Measurements from ENCODE around the gene HSF5.

Gene HSF5

GRCh38 chr17:58375256-58375655, 113.0 kb downstream of the HSF5 start:
- Histone ChIP-seq H3K4me3 (replicated peaks; ENCODE audit: insufficient read depth, low read length) (no peak overlapping the region), H3K27ac (replicated peaks) (no peak overlapping the region), H3K27me3 (ENCODE audit: insufficient read depth, poor library complexity, severe bottlenecking) (no peaks in the 10 kb centered on the region)
- no peak for DNase-seq (ENCODE audit: low read depth in 1 of 2, low spot score in 1 of 2)
- TF ChIP-seq POLR2AphosphoS5 (IDR thresholded peaks at IDR 0.05; ENCODE audit: low read depth) (no peak), SPI1 (IDR thresholded peaks at IDR 0.05; ENCODE audit: borderline replicate concordance, low read depth) (no peak), GABPA (IDR thresholded peaks at IDR 0.05; ENCODE audit: low read depth) (no peak), REST (IDR thresholded peaks at IDR 0.05; ENCODE audit: insufficient replicate concordance, low read depth) (no peak), CTCF (IDR thresholded peaks at IDR 0.05; ENCODE audit: insufficient read depth, low read length) (no peak)

- TF ChIP-seq CTCF (IDR thresholded peaks at IDR 0.05; ENCODE audit: insufficient read depth, low read length), result no peak
- no peak for TF ChIP-seq SPI1 (IDR thresholded peaks at IDR 0.05; ENCODE audit: borderline replicate concordance, low read depth)
- TF ChIP-seq POLR2AphosphoS5 (IDR thresholded peaks at IDR 0.05; ENCODE audit: low read depth), result no peak
- no peak for TF ChIP-seq REST (IDR thresholded peaks at IDR 0.05; ENCODE audit: insufficient replicate concordance, low read depth)
- TF ChIP-seq GABPA (IDR thresholded peaks at IDR 0.05; ENCODE audit: low read depth), result no peak
- Histone ChIP-seq H3K27me3 (ENCODE audit: insufficient read depth, poor library complexity, severe bottlenecking) (no peaks in the 10 kb centered on the region), H3K27ac (replicated peaks) (no peak overlapping the region), H3K4me3 (replicated peaks; ENCODE audit: insufficient read depth, low read length) (no peak overlapping the region)
- DNase-seq (ENCODE audit: low read depth in 1 of 2, low spot score in 1 of 2), result no peak
Observed at GRCh38 chr17:58373923-58374322, 114.3 kb downstream of the HSF5 start.

GRCh38 chr17:58373003-58373402, 115.2 kb downstream of the HSF5 start:
- TF ChIP-seq SPI1 (IDR thresholded peaks at IDR 0.05; ENCODE audit: borderline replicate concordance, low read depth), result no peak
- no peak for TF ChIP-seq POLR2AphosphoS5 (IDR thresholded peaks at IDR 0.05; ENCODE audit: low read depth)
- no peak for TF ChIP-seq REST (IDR thresholded peaks at IDR 0.05; ENCODE audit: insufficient replicate concordance, low read depth)
- no peak for TF ChIP-seq CTCF (IDR thresholded peaks at IDR 0.05; ENCODE audit: insufficient read depth, low read length)
- TF ChIP-seq GABPA (IDR thresholded peaks at IDR 0.05; ENCODE audit: low read depth), result no peak
- H3K27me3 ChIP-seq (ENCODE audit: insufficient read depth, poor library complexity, severe bottlenecking), result no peaks in the 10 kb centered on the region
- DNase-seq (ENCODE audit: low read depth in 1 of 2, low spot score in 1 of 2), result no peak
- H3K27ac ChIP-seq (replicated peaks), result no peak overlapping the region
- H3K4me3 ChIP-seq (replicated peaks; ENCODE audit: insufficient read depth, low read length), result no peak overlapping the region

Data from HL-60 (cell line).